Ovary (tissue), 9 donors: Measurements from ENCODE around the gene CEP72. TPM values are rescaled to one million over a fixed set of nuclear protein-coding genes. Genes with fewer than 3 reads are reported as not detected.

ENCODE experiments used
- DNase-seq, 5 donors: peaks; one replicate each; pipeline ENCODE4 v3.0.0-alpha.2; 2019 to 2020
- H3K27ac ChIP-seq, 2 donors: fragments of 200-600 bp; one replicate each; pipeline versions ENCODE4 v1.5.1 to v1.8.0; 2019 to 2022
- H3K27me3 ChIP-seq: fragments of 200-600 bp; one replicate; pipeline ENCODE4 v1.8.0; 2022
- H3K36me3 ChIP-seq: fragments of 200-600 bp; sonication (generic); one replicate; pipeline ENCODE4 v1.5.1; 2019
- H3K4me1 ChIP-seq: one replicate; pipeline ENCODE4 v1.8.1; 2013; ENCODE audit warnings: mild to moderate bottlenecking, moderate library complexity; ENCODE audit not compliant: insufficient read depth
- H3K4me3 ChIP-seq: fragments of 200-600 bp; sonication (generic); one replicate; pipeline ENCODE4 v1.5.1; 2017
- H3K9me3 ChIP-seq, 2 donors: fragments of 200-600 bp in 1 of 2; sonication (generic) in 1 of 2; one replicate each; pipeline versions ENCODE4 v1.5.1 to v1.8.1; 2013 to 2019; ENCODE audit warnings: mild to moderate bottlenecking in 1 of 2, moderate library complexity in 1 of 2
- EP300 ChIP-seq: sonication (generic); formaldehyde crosslinking; IDR thresholded peaks from one replicate; pipeline ENCODE4 v1.6.1; 2017; ENCODE audit warnings: antibody characterized with exemption
- POLR2A ChIP-seq: fragments of 450-650 bp; IDR thresholded peaks from one replicate; pipeline ENCODE4 v1.6.1; 2017; ENCODE audit warnings: antibody characterized with exemption, mild to moderate bottlenecking, moderate library complexity
- WGBS, 3 donors: extraction: QIAGEN DNeasy Blood & Tissue Kit in 1 of 3; methylation state at CpG; one replicate each; pipeline versions ENCODE4 v1.1.5 to v1.1.7; 2013 to 2017; 5-methylcytosine and 5-hydroxymethylcytosine counted together
- intact Hi-C, 4 donors: fragments of 100-400 bp; cut with DNase I; formaldehyde crosslinking; loops; one replicate each; pipeline versions ENCODE4 v1.11.0 to v1.15.1; 2022 to 2023
- polyA plus RNA-seq, 2 donors: library from polyadenylated mRNA; stranded (reverse); fragments of 200-250 nt in 1 of 2; fragments of 350-450 nt in 1 of 2; fragmentation: Illumina TruSeq in 1 of 2; extraction: RNeasy Lipid Tissue Mini Kit (QIAGEN cat#74804) in 1 of 2; gene quantifications; one replicate each; pipeline ENCODE4 v1.2.3, GENCODE V29; 2013 to 2014
- total RNA-seq, 7 donors: library from RNA; depleted of rRNA in 2 of 7; stranded (reverse); fragments of >200 nt in 2 of 7; fragmentation: NEBNext Ultra II Directional in 3 of 7; extraction: Animal tissue kit (Norgen Biotek cat#: 25700) in 3 of 7; gene quantifications; one replicate each; pipeline versions ENCODE4 v1.1.0 to v1.2.4, GENCODE V29; 2016 to 2023
- TF ChIP-seq, protein P1 (sequence below), 3 donors: fragments of 450-650 bp in 2 of 3; fragments of 200-600 bp in 1 of 3; IDR thresholded peaks; one replicate each; pipeline versions ENCODE4 v1.5.1 to v1.8.0; 2016 to 2022; ENCODE audit warnings: antibody characterized with exemption in 3 of 3, mild to moderate bottlenecking in 1 of 3
- donor health status: DM: no; HTN: no; CAD: no; lungs with moderate emphysema.
- donor health status: DM: no; HTN: no; CAD: no.
- donor health status: Bipolar disorder and iron deficiency.
- donor health status: DM: yes; HTN: yes; CAD: no.
- donor health status: DM: no; HTN: no; CAD: no.
- donor health status: DM: yes; HTN: yes; CAD: no.

Gene CEP72
- total and polyA plus RNA-seq, 9 donors = 1.6 to 11.2 (median 7.7) TPM

DNA sequence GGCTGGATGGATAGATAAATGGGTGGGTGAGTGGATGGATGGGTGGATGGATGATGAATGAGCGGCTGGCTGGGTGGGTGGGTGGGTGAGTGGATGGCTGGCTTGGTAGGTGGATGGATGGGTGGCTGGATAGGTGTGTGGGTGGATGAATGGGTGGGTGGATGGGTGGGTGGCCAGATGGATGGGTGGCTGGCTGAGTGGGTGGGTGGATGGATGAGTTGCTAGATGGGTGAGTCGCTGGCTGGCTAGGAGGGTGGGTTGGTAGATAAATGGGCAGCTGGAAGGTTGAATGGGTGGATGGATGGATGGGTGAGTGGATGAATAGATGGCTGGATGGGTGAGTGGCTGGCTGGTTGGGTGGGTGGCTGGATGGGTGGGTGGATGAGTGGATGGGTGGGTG, 27.9 kb upstream of the CEP72 start:
- H3K4me1 ChIP-seq = no peaks in the 10 kb centered on the region
- H3K4me3 ChIP-seq = no peak overlapping the region
- no peaks in the 10 kb centered on the region for H3K9me3 ChIP-seq
- intact Hi-C loops = no loop called here
- no peak for DNase-seq
- H3K36me3 ChIP-seq = no peaks in the 10 kb centered on the region
- TF ChIP-seq POLR2A (no peak), EP300 (no peak)
- TF ChIP-seq, protein P1, sequence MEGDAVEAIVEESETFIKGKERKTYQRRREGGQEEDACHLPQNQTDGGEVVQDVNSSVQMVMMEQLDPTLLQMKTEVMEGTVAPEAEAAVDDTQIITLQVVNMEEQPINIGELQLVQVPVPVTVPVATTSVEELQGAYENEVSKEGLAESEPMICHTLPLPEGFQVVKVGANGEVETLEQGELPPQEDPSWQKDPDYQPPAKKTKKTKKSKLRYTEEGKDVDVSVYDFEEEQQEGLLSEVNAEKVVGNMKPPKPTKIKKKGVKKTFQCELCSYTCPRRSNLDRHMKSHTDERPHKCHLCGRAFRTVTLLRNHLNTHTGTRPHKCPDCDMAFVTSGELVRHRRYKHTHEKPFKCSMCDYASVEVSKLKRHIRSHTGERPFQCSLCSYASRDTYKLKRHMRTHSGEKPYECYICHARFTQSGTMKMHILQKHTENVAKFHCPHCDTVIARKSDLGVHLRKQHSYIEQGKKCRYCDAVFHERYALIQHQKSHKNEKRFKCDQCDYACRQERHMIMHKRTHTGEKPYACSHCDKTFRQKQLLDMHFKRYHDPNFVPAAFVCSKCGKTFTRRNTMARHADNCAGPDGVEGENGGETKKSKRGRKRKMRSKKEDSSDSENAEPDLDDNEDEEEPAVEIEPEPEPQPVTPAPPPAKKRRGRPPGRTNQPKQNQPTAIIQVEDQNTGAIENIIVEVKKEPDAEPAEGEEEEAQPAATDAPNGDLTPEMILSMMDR (IDR thresholded peaks at IDR 0.05) = no peak
- WGBS, 3 donors = 82 to 96% (median 86%) methylated on average over 2 of the region's 2 CpGs
- H3K27ac ChIP-seq = no peak overlapping the region
- H3K27me3 ChIP-seq = no peaks in the 10 kb centered on the region

- H3K27me3 ChIP-seq = no peaks in the 10 kb centered on the region
- intact Hi-C loops = no loop called here
These were observed 27.3 kb upstream of the CEP72 start for GRCh38 chr5:584846-585245.

DNA sequence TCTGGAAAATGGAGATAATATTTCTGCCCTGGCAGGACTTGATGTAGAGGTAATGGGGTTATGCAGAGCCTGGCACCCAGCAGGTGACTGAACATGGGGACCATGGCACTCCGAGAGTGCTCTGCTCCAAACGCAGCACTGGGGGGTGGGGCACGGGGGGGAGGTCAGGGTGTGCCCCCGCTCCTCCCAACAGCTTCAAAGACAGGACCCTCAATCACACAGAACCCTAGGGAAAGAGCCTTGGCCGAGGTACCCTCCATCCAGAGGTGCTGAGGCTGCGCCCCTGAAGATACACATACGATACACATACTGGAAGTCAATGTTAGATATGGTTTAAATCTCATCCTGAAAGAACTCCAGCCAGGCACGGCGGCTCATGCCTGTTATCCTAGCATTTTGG, 26.6 kb upstream of the CEP72 start:
- no peak for DNase-seq
- WGBS, 3 donors = 66 to 72% (median 72%) methylated on average over 9 of the region's 9 CpGs
- H3K27me3 ChIP-seq = no peaks in the 10 kb centered on the region
- no peaks in the 10 kb centered on the region for H3K4me1 ChIP-seq
- intact Hi-C loops = no loop called here
- H3K4me3 ChIP-seq = no peak overlapping the region
- TF ChIP-seq EP300 = no peak
- TF ChIP-seq, protein P1 (IDR thresholded peaks at IDR 0.05) = no peak
- no peak for TF ChIP-seq POLR2A
- no peak overlapping the region for H3K27ac ChIP-seq
- no peaks in the 10 kb centered on the region for H3K36me3 ChIP-seq
- H3K9me3 ChIP-seq = no peaks in the 10 kb centered on the region

More at GRCh38 chr5:584846-585245, 27.3 kb upstream of the CEP72 start:
- no peaks in the 10 kb centered on the region for H3K4me1 ChIP-seq
- WGBS, 3 donors = 70 to 80% (median 72%) methylated on average over 2 of the region's 2 CpGs
- H3K4me3 ChIP-seq = no peak overlapping the region
- no peaks in the 10 kb centered on the region for H3K36me3 ChIP-seq
- no peak overlapping the region for H3K27ac ChIP-seq
- DNase-seq = no peak
- TF ChIP-seq, protein P1 (IDR thresholded peaks at IDR 0.05) = no peak
- TF ChIP-seq POLR2A (no peak), EP300 (no peak)
- H3K9me3 ChIP-seq = no peaks in the 10 kb centered on the region

- intact Hi-C loops = no loop called here
- H3K27ac ChIP-seq = no peak overlapping the region
- no peaks in the 10 kb centered on the region for H3K9me3 ChIP-seq
- WGBS, 3 donors = 44 to 49% (median 45%) methylated on average over 9 of the region's 9 CpGs
- H3K4me3 ChIP-seq = no peak overlapping the region
- no peaks in the 10 kb centered on the region for H3K27me3 ChIP-seq
- DNase-seq = no peak
- no peaks in the 10 kb centered on the region for H3K4me1 ChIP-seq
- no peaks in the 10 kb centered on the region for H3K36me3 ChIP-seq
- TF ChIP-seq POLR2A = no peak
- no peak for TF ChIP-seq EP300
- TF ChIP-seq, protein P1 (IDR thresholded peaks at IDR 0.05) = no peak
These were observed 26.0 kb upstream of the CEP72 start for GRCh38 chr5:585962-586628.
